GM18861 (cell line): ENCODE results near the gene DNAAF1.
"Not testable (repeated sequence)": the region's sequence is repeated elsewhere in the genome, so short reads cannot be mapped to it uniquely, and the experiment has no call there.

Source experiments
- ATAC-seq: cut with Tn5 transposase; IDR thresholded peaks from one replicate; pipeline ENCODE4 v1.9.1; 2021; ENCODE audit not compliant: unreplicated experiment

DNAAF1 gene

DNA sequence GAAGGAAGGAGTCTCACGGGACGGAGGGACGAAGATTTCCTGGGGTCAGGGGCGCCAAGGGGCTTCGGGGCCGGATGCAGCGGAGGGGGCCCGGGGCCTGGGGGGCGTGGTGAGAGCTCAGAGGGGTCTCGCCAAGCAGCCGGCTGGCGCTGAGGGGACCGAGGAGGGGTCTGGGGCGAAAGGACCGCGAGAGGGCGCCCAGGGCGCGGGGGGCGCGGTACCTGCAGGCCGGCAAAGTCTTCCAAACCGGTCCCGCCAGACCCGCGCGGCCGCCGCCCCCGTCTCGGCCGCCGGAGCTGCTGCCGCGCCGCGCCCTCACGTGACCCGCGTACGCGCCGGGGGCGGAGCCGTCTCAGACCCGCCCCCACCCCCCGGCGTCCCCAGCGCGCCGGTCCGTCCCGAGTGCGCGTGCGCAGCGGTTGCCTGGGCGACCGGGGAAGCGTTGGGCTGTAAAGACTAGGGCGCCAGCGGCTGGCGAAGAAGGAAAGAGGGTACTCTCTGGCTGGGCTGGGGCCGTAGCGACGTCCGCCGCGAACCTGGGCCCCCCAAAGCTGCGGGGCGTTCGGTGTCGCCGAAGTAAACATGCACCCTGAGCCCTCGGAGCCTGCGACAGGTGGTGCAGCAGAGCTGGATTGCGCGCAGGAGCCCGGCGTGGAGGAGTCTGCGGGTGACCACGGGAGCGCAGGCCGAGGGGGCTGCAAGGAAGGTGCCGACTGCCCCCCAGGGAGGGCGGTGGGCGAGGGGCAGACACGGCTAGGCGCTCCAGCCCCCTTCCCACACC, at the start of gene DNAAF1, which contains the start of gene HSDL1:
TSS of gene DNAAF1 (plus strand) at position 450 of the 781 bp plus-strand sequence. CDS start at position 583, 133 bp downstream.
TSS of gene HSDL1 (minus strand) at position 319 of the 781 bp plus-strand sequence. CDS start 13,856 bp downstream, outside the sequence.
- ATAC-seq = peak; percentile 70

DNA sequence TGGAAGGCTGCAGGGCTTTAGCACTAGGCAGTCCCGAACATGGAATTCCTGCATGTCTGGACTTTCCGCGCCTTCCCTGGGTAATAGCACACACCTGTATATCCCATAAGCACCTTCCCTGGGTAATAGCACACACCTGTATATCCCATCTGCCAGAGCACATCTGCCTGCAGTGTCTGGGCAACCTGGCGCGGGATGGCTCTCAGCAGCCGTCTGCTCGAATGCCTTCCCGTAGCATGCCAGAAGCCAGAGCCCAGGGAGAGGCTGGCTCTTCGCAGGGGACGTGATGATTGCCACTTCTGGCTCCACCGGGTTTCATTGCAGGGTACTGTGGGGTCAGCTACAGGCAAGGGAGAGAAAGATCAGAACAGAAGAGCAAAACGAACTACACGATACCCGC, 49.6 kb upstream of the DNAAF1 start:
- no peak for ATAC-seq

DNA sequence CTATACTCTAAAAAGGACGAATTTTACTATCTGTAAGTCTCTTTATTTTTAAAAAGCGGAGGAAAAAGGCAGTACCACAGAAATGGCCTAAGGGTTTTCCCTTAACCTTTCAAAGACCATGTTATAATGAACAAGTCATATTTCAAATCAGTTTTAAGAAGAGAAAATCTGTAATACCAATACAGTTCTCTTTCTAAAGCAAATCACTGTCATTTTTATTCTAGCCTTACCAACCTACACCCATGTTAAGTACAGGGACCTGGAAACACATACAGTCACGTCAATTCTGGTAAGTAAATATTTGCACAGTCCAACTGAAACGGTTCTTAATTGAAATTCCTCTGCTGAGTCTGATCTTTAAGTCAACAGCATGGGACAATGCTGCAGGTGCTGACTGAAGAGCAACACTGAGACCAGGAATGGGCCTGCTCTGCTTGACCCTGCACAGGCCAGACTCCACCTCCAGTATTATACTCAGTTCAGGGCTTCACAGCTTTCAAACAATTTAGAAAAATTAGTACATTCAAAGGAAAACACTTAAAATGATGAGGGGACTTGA, 48.6 kb upstream of the DNAAF1 start:
- ATAC-seq = no peak

DNA sequence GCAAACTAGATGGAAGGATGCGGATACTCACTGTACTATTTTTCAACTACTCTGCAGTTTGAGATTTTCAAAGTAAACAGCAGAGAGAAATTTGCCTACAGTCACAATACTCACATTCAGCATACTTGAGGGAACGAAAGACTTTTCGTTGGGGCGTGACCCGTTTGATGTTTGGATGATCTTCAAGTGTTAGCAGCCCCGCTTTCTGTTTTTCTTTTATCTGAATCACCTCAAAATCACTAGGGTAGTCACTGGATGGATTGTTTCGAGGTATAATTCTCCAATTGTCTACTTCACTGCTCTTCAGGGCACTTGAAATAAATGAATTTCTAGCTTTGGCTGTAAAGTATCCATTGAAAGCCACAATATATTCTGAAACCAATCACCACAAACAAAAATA, 46.2 kb upstream of the DNAAF1 start:
- ATAC-seq = no peak

GRCh38 chr16:84103678-84104077, 41.4 kb upstream of the DNAAF1 start:
- no peak for ATAC-seq

GRCh38 chr16:84104231-84104630, 40.9 kb upstream of the DNAAF1 start:
- no peak for ATAC-seq

DNA sequence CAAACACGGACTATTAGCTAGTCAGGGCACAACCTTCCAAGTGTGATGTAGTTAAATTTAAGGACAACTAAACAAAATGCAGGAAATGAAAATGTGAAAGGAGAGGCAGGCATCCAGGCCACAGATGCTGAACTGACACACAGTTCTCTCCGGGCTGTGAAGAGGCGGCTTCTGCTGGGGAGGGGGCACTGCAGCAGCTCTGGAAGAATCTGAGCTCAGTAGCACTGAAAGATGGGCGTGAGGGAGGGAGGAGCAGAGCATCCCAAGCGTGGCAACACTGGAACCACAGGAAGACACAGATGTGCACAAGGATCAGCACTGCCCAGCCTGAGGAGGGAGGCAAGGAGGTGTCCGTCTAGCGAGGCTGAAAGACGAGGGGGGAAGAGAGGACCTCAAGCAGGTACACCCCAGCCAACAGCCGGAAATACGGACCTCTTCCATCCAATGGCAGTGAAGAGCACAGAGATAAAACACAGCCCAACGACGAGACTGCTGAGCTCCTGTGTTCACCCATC, 39.8 kb upstream of the DNAAF1 start:
- ATAC-seq = no peak

DNA sequence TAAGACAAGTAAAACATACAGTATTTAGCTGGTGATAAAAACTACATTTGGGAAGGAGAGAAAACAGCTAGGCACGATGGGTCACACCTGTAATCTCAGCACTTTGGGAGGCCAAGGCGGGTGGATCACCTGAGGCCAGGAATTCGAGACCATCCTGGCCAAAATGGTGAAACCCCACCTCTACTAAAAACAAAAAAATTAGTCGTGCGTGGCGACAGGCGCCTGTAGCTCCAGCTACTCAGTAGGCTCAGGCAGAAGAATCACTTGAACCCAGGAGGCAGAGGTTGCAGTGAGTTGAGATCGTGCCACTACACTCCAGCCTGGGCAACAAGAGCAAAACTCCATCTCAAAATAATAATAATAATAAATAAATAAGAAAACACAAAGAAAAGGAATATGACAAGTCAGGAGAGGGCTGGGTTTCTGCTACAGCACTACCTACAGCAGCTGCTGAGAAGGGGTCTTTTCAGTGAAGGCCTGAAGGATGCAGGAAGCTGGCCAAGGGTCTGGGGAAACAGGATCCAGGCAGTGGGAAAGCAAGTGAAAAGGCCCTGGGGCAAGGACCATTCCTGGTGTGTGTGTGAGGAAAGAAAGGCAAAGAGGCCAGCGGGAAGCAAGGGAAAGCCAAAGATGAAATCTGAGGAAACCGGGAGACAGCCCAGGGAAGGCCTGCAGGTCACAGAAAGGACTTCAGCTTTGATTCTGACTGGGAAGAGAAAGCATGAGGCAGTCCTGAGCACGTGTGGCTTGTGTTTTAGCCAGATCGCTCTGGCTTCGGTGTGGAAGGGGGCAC, 39.0 kb upstream of the DNAAF1 start:
- no peak for ATAC-seq

DNA sequence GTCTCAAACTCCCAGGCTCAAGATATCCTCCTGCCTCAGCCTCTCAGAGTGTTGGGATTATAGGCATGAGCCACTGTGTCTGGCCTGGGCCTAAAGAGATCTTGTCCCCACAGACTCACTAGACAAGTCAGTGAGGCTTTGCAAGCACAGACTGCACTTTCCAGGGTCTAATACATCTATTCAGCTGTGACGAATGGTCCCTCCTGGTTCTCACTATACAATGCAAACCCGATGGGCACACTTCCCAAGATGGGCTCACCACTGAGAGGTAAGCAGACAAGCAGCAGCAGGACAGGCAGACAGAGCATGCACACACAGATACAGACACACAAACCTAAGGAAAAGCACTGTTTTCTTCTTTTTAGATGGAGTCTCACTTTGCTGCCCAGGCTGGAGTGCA, 37.2 kb upstream of the DNAAF1 start:
- no peak for ATAC-seq

DNA sequence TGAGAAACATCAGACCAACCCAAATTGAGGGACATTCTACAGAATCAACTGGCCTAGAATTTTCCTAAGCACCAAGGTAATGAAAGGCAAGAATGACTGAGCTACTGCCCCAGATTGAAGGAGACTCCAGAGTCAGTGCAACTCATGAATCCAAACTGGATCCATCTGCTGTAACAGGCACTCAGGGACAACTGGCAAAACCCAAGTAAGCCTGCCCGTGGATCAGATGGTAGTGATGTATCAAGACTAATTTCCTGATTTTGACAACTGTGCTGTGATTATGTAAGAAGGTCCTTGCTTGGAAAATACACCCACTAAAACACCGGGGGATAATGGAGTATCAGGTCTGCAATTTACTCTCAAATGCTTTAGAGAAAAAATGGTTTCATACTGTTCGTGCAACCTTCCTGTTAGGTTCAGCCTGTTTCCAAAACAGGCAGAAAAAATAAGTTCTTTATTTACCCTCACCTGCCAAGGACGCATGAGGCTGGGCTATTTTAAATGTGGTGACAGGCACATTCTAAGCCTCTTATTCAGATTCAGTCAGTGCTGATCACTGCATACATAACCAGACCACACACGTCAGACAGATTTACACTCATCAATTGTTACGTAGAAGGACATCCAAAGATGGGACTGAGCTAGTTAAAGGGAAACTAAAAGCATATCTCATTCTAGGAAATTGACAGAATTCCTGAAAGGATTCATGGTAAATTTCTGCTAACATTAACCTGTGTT, 35.3 kb upstream of the DNAAF1 start:
- no peak for ATAC-seq

GRCh38 chr16:84110527-84110926, 34.6 kb upstream of the DNAAF1 start:
- ATAC-seq = no peak

DNA sequence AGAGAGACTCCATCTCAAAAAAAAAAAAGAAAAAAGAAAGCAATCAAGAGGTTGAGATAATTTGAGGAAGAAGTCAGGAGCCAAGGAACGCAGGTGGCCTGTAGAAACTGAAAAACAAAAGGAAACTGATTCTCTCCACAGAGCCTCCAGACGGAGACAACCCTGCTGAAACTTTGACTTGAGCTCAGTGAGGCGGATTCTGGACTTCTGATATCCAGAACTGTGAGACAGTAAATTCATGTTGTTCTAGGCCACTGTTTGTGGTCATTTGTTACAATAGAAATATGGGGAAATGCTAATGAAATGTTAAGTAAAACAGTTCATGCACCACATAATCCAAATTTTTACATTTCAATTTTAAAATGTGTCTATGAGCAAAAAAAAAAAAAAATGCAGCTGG, 33.6 kb upstream of the DNAAF1 start:
- no peak for ATAC-seq

GRCh38 chr16:84111949-84112348, 33.2 kb upstream of the DNAAF1 start:
- ATAC-seq = not testable (repeated sequence)

DNA sequence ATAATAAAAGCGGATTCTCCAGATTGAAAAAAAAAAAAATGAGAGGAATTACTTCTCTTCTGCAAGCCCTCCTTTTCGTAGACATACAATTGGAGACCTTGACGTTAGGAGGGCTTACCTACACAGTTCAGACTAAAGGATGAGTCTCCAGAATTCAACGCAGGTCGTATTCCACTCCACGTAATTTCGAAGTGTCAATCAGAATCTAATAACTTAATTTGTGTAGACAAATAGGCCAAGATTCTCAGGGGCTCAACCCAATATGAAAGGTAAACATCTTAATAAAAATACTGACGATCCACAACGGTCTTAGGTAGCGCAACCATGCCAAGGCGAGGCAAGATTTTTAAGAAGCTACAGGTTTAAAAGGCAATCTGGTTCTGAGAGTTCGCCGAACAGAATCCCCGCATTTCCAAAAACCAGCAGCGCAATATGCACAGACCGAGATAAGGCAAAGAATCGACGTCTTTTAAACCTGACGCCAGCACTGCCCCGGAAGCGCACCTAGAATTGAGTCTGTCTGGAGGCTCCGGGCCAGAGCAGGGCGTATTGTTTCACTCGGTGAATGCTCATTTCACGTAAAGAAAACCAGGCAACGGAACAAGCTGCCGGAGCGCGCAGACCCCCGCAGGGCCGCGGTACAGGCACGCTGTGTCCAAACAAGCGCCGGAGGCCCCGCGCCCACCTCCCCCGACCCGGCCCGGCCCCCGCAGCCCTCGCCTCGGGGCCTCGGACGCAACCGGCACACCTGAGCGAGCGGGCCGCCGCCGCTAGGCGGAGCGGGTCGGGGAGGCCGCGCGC, 29.0 kb upstream of the DNAAF1 start:
- ATAC-seq = peak; percentile 11

DNA sequence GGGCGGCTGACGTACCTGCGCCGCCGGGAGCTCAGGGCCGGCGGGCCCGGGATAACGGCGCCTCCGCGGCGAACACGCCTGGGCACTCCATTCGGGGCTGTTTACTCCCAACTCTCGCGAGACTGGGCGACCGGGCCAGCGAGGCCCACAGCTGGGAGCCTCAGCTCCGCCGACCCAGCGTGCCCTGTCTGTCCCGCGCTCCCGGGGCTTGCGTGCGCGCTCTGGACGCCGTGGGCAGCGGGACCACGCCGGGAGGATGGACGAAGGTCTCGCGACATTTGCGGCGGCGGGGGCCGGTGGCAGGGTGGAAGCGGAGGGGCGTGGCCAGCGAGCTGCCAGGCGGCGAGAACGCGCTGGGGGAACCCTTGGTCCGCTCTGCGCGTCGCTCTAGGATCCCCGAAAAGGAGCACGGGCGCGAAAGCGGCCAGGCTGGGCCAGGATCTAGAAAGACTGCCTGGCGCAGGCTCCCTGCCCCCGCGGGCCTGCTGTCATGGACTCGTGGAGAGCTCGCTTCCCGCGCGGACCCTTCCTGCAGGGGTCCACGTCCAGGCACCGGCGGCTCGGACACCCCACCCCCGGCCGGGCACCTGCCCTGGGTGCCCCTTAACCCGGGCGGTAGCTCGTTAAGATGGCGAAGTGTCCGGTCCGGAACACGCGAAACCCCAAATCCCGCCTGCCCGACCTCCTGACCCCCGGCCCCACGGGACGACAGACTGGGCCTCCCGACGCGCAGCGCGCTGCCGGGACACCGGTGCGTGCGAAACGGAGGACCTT, 28.2 kb upstream of the DNAAF1 start, which contains the start of gene MBTPS1:
TSS of gene MBTPS1 (minus strand) at position 223 of the 774 bp plus-strand sequence. CDS start 15,159 bp downstream, outside the sequence.
- peak; percentile 86 for ATAC-seq

- ATAC-seq = no peak
These were observed 27.6 kb upstream of the DNAAF1 start for GRCh38 chr16:84117494-84117843.

GRCh38 chr16:84118315-84118714, 26.8 kb upstream of the DNAAF1 start:
- not testable (repeated sequence) for ATAC-seq

- no peak for ATAC-seq
These were observed 25.7 kb upstream of the DNAAF1 start for GRCh38 chr16:84119368-84119767.

GRCh38 chr16:84120023-84120422, 25.1 kb upstream of the DNAAF1 start:
- ATAC-seq = no peak
